ENCODE results near the gene INSC. TPM values are rescaled to one million over a fixed set of nuclear protein-coding genes. Genes with fewer than 3 reads are reported as not detected.
A peak's percentile ranks its signal among the peaks of the same experiment; 100 is the strongest.

INSC gene
- total and polyA plus RNA-seq, 2 of the 13 experiments (the other 11 are each of a cell fraction or from before 2014, with no cell fraction given), result 0.09 TPM; not detected in 1

GRCh38 chr11:15196704-15197103 is 82.0 kb downstream of the INSC start:
- no peaks in the 10 kb centered on the region for H3K27me3 ChIP-seq (ENCODE audit: control insufficient read depth in 1 of 2, insufficient read depth in 2 of 2, low read length in 2 of 2)
- in situ Hi-C loops (cut with HindIII; ENCODE audit: extremely low pct_ligation_motif_present, low pct_unique_long_range_greater_than_20kb), result no loop called here
- H3K4me2 ChIP-seq (ENCODE audit: low read depth, low read length), result peak overlapping the region; percentile 7; the same call in 1 of the 2 replicates
- CTCF ChIA-PET (ENCODE audit: low intra/inter-chr PET ratio, low total read pairs), result no interaction called here
- H3K27ac ChIP-seq (ENCODE audit: extremely low read length, insufficient read depth, low read length), result no peak overlapping the region
- H3K79me2 ChIP-seq (ENCODE audit: insufficient read depth, low read length), result no peaks in the 10 kb centered on the region
- no peak overlapping the region for H2AFZ ChIP-seq (ENCODE audit: low read length)
- DNase-seq (ENCODE audit: low spot score), result no peak
- no peak overlapping the region for H3K9ac ChIP-seq (ENCODE audit: insufficient read depth, low read depth, low read length)
- no TSS peak for BruUV-seq (replicated peaks)
- H3K36me3 ChIP-seq (replicated peaks in 1 of 2; ENCODE audit: control insufficient read depth in 1 of 2, insufficient read depth in 2 of 2, low read length in 2 of 2), result no peaks in the 10 kb centered on the region
- WGBS (ENCODE audit: low lambda C conversion rate), result 0% methylated on average over 1 of the region's 1 CpG
- no peak for FAIRE-seq
- POLR2A ChIA-PET, result no interaction called here
- peaks cover 24% of the 10 kb centered on the region for H3K4me1 ChIP-seq (ENCODE audit: insufficient read depth, low read length)
- no peak overlapping the region for H3K4me3 ChIP-seq (replicated peaks in 1 of 3; ENCODE audit: insufficient read depth in 1 of 3, low read depth in 2 of 3, low read length in 3 of 3)
- H4K20me1 ChIP-seq (ENCODE audit: insufficient read depth, low read length), result no peaks in the 10 kb centered on the region
- intact Hi-C loops (cut with micrococcal nuclease; ENCODE audit: unreplicated experiment), result no loop called here
- TF ChIP-seq GABPA (IDR thresholded peaks at IDR 0.05; ENCODE audit: low read depth, low read length) (peak; percentile 40), GABPA (CRISPR knock-in tag; IDR thresholded peaks at IDR 0.05; ENCODE audit: low read depth) (peak; percentile 78), ZNF629 (CRISPR knock-in tag; conservative IDR thresholded peaks at IDR 0.05) (0 out of 2 replicates have a peak, but pooled peaks have one; percentile 24), TCF7L2 (IDR thresholded peaks at IDR 0.05; ENCODE audit: low read depth, low read length) (no peak)
- no peak for ATAC-seq
- H3K9me3 ChIP-seq (ENCODE audit: low read length), result no peaks in the 10 kb centered on the region

DNA sequence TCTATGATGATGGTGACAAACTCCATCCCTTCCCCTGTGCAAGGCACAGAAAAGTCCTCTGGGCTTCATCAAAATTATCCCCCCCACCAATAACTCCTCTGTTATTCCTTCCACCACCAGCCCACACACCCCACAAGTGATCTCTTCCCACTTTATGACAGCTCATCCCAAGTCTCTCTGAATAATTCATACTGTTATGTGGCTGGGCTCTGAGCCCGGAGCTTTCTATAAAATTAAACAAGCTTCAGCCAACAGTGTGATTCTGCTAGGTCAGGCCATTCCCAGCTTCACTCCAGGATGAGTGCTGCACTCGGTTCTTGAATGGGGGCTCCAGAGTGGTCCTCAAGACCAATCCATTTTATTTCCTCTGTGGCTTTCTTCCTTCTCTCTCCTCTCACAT is 83.0 kb downstream of the INSC start:
- H3K36me3 ChIP-seq (replicated peaks in 1 of 2; ENCODE audit: control insufficient read depth in 1 of 2, insufficient read depth in 2 of 2, low read length in 2 of 2), result no peaks in the 10 kb centered on the region
- 17% methylated on average over 2 of the region's 2 CpGs for WGBS (ENCODE audit: low lambda C conversion rate)
- no peak overlapping the region for H3K4me3 ChIP-seq (replicated peaks in 1 of 3; ENCODE audit: insufficient read depth in 1 of 3, low read depth in 2 of 3, low read length in 3 of 3)
- FAIRE-seq, result no peak
- H3K27me3 ChIP-seq (ENCODE audit: control insufficient read depth in 1 of 2, insufficient read depth in 2 of 2, low read length in 2 of 2), result no peaks in the 10 kb centered on the region
- H2AFZ ChIP-seq (ENCODE audit: low read length), result no peak overlapping the region
- no TSS peak for BruUV-seq (replicated peaks)
- H3K79me2 ChIP-seq (ENCODE audit: insufficient read depth, low read length), result no peaks in the 10 kb centered on the region
- intact Hi-C loops (cut with micrococcal nuclease; ENCODE audit: unreplicated experiment), result no loop called here
- no peak for TF ChIP-seq FOXJ3 (CRISPR knock-in tag; IDR thresholded peaks at IDR 0.05; ENCODE audit: borderline replicate concordance)
- no peak for TF ChIP-seq MNT (IDR thresholded peaks at IDR 0.05)
- TF ChIP-seq GRHL1 (CRISPR knock-in tag; conservative IDR thresholded peaks at IDR 0.05), result no peak
- no peak for TF ChIP-seq POGZ (CRISPR knock-in tag; IDR thresholded peaks at IDR 0.05)
- DNase-seq (ENCODE audit: low spot score), result no peak
- H3K9ac ChIP-seq (ENCODE audit: insufficient read depth, low read depth, low read length), result no peak overlapping the region
- ChIA-PET POLR2A (no interaction called here), CTCF (ENCODE audit: low intra/inter-chr PET ratio, low total read pairs) (no interaction called here)
- ATAC-seq, result no peak
- no peaks in the 10 kb centered on the region for H4K20me1 ChIP-seq (ENCODE audit: insufficient read depth, low read length)
- H3K9me3 ChIP-seq (ENCODE audit: low read length), result no peaks in the 10 kb centered on the region
- H3K27ac ChIP-seq (ENCODE audit: extremely low read length, insufficient read depth, low read length), result no peak overlapping the region
- peaks cover 24% of the 10 kb centered on the region for H3K4me1 ChIP-seq (ENCODE audit: insufficient read depth, low read length)
- in situ Hi-C loops (cut with HindIII; ENCODE audit: extremely low pct_ligation_motif_present, low pct_unique_long_range_greater_than_20kb), result no loop called here
- H3K4me2 ChIP-seq (ENCODE audit: low read depth, low read length), result no peak overlapping the region

Data from HepG2 (cell line).